SK-N-SH treated with all-trans-retinoic acid at 6 μM for 48 hours (cell line): ENCODE results near the gene PRSS53.

ENCODE experiments used
- ATAC-seq: fragments of 200-7000 bp; cut with Tn5 transposase; 3 replicates; pipeline ENCODE4 v1.9.1; 2020; ENCODE audit warnings: mild to moderate bottlenecking, moderate library complexity
- CSDC2 ChIP-seq: fragments of 250-450 bp; sonication (Bioruptor Pico); IDR thresholded peaks from 2 replicates; pipeline ENCODE4 v1.5.0; 2020; ENCODE audit warnings: mild to moderate bottlenecking, moderate library complexity
- ESRRG ChIP-seq: fragments of 250-450 bp; sonication (Bioruptor Pico); IDR thresholded peaks from 2 replicates; pipeline ENCODE4 v1.6.1; 2021; ENCODE audit warnings: mild to moderate bottlenecking
- ZC3H10 ChIP-seq: fragments of 250-450 bp; sonication (Bioruptor Pico); IDR thresholded peaks from 2 replicates; pipeline ENCODE4 v1.5.1; 2021; ENCODE audit warnings: mild to moderate bottlenecking, moderate library complexity
- ZNF8 ChIP-seq: fragments of 450-650 bp; formaldehyde crosslinking; IDR thresholded peaks from 2 replicates; pipeline ENCODE4 v1.5.0; 2020; ENCODE audit warnings: mild to moderate bottlenecking, moderate library complexity
- TF ChIP-seq, protein P1 (sequence below): fragments of 250-450 bp; sonication (Bioruptor Pico); IDR thresholded peaks from 2 replicates; pipeline ENCODE4 v1.8.0; 2020; ENCODE audit warnings: mild to moderate bottlenecking, moderate library complexity, borderline replicate concordance

PRSS53 gene

DNA sequence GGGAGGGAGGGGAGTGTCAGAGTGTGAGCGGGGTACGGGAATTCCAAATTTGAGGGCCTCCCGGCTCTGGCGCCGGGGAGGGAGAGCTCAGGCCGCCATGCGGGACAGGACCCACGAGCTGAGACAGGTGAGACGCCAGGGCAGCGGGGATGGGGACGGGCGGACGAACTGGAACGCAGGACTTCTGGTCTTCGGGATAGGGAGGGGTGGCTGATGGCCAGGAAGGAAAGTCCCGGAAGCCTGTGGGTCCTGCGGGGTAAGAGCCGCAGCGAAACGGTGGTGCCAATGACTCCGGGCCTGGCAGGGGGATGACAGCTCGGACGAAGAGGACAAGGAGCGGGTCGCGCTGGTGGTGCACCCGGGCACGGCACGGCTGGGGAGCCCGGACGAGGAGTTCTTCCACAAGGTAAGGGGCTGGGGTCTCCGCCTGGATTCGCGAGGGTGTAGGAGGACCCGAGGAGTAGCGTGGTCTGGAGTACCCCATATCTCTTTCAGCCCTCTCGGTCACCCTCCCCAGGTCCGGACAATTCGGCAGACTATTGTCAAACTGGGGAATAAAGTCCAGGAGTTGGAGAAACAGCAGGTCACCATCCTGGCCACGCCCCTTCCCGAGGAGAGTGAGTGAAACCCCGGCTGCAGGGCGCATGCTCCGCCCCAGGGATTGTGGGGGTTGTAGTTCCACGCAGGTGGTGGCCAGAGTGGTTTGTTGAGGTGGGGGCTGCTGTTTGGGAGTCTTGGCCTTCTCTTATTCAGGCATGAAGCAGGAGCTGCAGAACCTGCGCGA is 54.8 kb downstream of the PRSS53 start:
- TF ChIP-seq ZNF8 (CRISPR knock-in tag) (no peak), CSDC2 (CRISPR knock-in tag) (no peak), ESRRG (no peak), ZC3H10 (no peak)
- TF ChIP-seq, protein P1, sequence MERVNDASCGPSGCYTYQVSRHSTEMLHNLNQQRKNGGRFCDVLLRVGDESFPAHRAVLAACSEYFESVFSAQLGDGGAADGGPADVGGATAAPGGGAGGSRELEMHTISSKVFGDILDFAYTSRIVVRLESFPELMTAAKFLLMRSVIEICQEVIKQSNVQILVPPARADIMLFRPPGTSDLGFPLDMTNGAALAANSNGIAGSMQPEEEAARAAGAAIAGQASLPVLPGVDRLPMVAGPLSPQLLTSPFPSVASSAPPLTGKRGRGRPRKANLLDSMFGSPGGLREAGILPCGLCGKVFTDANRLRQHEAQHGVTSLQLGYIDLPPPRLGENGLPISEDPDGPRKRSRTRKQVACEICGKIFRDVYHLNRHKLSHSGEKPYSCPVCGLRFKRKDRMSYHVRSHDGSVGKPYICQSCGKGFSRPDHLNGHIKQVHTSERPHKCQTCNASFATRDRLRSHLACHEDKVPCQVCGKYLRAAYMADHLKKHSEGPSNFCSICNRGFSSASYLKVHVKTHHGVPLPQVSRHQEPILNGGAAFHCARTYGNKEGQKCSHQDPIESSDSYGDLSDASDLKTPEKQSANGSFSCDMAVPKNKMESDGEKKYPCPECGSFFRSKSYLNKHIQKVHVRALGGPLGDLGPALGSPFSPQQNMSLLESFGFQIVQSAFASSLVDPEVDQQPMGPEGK (CRISPR knock-in tag): no peak
- TF ChIP-seq, all 23 proteins: peak for 0
- peak; percentile 86 for ATAC-seq
